ENCODE data around the gene UBE2F. TPM values are rescaled to one million over a fixed set of nuclear protein-coding genes. Genes with fewer than 3 reads are reported as not detected.

The UBE2F gene
- total and polyA plus RNA-seq, 10 donors, result 32.1 to 73.9 (median 47.5) TPM

DNA sequence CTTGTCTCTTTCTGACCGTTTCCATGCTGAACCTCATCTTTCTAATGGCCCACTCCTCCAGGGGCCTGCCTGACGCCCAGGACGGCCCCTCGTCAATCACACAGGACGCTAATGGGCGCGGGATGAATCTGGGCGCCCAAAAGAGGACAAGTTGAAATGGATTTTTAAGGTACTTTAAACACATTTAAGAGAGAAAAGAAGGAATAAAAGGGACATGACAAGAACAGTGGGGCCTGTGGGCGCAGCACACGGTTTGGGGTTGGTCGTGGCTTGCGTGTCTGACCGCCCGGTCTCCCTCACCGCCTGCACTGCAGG, 607 bp upstream of the UBE2F start:
- TF ChIP-seq, protein P1, sequence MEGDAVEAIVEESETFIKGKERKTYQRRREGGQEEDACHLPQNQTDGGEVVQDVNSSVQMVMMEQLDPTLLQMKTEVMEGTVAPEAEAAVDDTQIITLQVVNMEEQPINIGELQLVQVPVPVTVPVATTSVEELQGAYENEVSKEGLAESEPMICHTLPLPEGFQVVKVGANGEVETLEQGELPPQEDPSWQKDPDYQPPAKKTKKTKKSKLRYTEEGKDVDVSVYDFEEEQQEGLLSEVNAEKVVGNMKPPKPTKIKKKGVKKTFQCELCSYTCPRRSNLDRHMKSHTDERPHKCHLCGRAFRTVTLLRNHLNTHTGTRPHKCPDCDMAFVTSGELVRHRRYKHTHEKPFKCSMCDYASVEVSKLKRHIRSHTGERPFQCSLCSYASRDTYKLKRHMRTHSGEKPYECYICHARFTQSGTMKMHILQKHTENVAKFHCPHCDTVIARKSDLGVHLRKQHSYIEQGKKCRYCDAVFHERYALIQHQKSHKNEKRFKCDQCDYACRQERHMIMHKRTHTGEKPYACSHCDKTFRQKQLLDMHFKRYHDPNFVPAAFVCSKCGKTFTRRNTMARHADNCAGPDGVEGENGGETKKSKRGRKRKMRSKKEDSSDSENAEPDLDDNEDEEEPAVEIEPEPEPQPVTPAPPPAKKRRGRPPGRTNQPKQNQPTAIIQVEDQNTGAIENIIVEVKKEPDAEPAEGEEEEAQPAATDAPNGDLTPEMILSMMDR (IDR thresholded peaks at IDR 0.05 in 8 of 11, conservative IDR thresholded peaks at IDR 0.05 in 3 of 11), result no peak
- TF ChIP-seq POLR2A (IDR thresholded peaks at IDR 0.05) (no peak), POLR2AphosphoS5 (IDR thresholded peaks at IDR 0.05) (no peak)
- intact Hi-C loops (cut with DNase I; ENCODE audit: low total_unique reads), result loop anchor here (10.0 kb wide), 1 partner anchor 89 kb away; no protein-coding TSS in a partner anchor
- H3K27ac ChIP-seq, result peak overlapping the region in 7 of 8 donors; percentile 44 to 91 (median 65)
- peak overlapping the region; percentile 56 to 96 (median 76) for H3K4me3 ChIP-seq
- WGBS, 5 donors, result 3 to 11% (median 9%) methylated on average over 15 of the region's 15 CpGs
- peaks cover 0 to 23% (median 19%) of the 10 kb centered on the region in 8 donors for H3K9me3 ChIP-seq
- no peak for DNase-seq
- H3K4me1 ChIP-seq, result peaks cover 22 to 49% (median 41%) of the 10 kb centered on the region in 6 donors
- no peaks in the 10 kb centered on the region for H3K27me3 ChIP-seq (replicated peaks in 1 of 7)
- no peaks in the 10 kb centered on the region for H3K36me3 ChIP-seq

DNA sequence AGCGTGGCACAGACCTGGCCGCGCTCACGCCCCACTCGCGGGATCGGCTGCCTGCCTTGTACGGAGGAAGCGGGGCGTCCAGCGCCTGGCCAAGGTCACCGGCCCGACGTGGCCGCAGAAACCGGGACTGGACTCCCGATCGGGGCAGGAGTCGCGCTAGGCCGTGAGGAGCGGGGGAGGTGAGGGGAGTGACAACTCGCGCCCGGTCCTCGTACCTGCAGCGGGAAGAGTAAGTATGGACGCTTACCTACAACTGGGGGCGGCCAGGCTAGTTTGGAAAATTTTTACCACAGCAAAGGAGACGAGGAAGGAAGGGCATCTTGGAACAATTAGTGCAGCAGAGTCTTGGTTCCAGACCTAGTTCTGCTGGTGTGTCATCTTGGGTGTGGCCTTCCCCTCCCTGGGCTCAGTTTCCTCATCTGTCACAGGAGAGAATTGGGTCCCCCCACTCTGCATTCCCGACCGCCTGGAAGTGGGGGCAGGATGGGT, 693 bp downstream of the UBE2F start:
- peaks cover 22 to 61% (median 42%) of the 10 kb centered on the region in 6 donors for H3K4me1 ChIP-seq
- no peaks in the 10 kb centered on the region for H3K27me3 ChIP-seq (replicated peaks in 1 of 7)
- peaks cover 0 to 10% (median 7%) of the 10 kb centered on the region in 8 donors for H3K9me3 ChIP-seq
- no peaks in the 10 kb centered on the region for H3K36me3 ChIP-seq
- DNase-seq, result peak; percentile 92
- peak overlapping the region; percentile 28 to 91 (median 78) for H3K27ac ChIP-seq
- 0 to 2% (median 1%) methylated on average over 16 to 32 of the region's 32 CpGs for WGBS, 5 donors
- intact Hi-C loops (cut with DNase I; ENCODE audit: low total_unique reads), result loop anchor here (10.0 kb wide), 1 partner anchor 87 kb away; no protein-coding TSS in a partner anchor
- peak overlapping the region; percentile 55 to 96 (median 68) for H3K4me3 ChIP-seq
- TF ChIP-seq POLR2AphosphoS5 (IDR thresholded peaks at IDR 0.05) (no peak), POLR2A (IDR thresholded peaks at IDR 0.05) (no peak)
- TF ChIP-seq, protein P1 (IDR thresholded peaks at IDR 0.05 in 8 of 11, conservative IDR thresholded peaks at IDR 0.05 in 3 of 11), result no peak

DNA sequence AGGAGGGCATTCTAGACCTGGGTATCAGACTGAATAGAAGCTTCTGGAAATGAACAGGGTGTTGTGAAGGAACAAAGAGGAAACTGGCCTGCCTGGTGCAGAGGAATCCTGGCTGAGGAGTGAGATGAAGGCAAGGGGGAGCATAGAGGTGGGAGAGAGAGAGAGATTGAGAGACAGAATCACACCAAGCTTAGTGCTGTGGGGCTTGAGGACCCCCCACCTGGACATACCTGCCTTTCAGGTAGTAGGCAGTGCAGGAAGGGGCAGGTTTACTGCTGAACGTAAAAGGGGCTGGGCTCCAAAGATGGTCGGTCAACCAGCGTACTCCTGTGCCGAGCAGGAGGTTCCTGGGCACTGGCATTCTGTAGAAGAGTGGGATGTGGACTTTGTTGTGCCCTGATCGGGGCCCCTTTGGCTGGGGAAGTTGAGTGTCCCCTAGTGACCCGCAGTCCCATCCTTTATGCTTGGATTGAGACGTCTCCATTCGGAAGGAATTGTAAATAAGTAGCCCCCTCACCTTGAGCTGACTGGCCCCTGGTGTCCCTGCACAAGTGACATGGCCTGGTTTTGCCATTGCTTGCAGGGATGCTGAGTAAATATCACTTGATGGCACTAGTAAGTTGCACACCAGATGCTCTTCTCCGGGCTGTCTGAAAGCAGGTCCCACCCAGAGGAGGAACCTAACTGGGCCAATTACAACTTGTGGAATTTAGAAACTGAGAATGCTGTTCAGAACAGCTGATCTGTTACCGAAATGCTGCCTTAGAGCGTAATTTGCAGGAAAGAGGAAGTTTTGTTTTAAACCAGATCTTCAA, 1.4 kb downstream of the UBE2F start:
- peaks cover 22 to 68% (median 42%) of the 10 kb centered on the region in 6 donors for H3K4me1 ChIP-seq
- TF ChIP-seq POLR2A (IDR thresholded peaks at IDR 0.05) (no peak), POLR2AphosphoS5 (IDR thresholded peaks at IDR 0.05) (peak in 2 of 3 donors; percentile 30 to 71)
- TF ChIP-seq, protein P1 (IDR thresholded peaks at IDR 0.05 in 8 of 11, conservative IDR thresholded peaks at IDR 0.05 in 3 of 11), result peak in 1 of 11 experiments; percentile 7
- DNase-seq, result peak; percentile 80
- H3K27me3 ChIP-seq (replicated peaks in 1 of 7), result no peaks in the 10 kb centered on the region
- H3K36me3 ChIP-seq, result peaks cover 0 to 5% (median 2%) of the 10 kb centered on the region in 6 donors
- peaks cover 0 to 3% (median 0%) of the 10 kb centered on the region in 8 donors for H3K9me3 ChIP-seq
- H3K27ac ChIP-seq, result peak overlapping the region; percentile 28 to 91 (median 78)
- intact Hi-C loops (cut with DNase I; ENCODE audit: low total_unique reads), result loop anchor here (10.0 kb wide), 1 partner anchor 87 kb away; no protein-coding TSS in a partner anchor
- H3K4me3 ChIP-seq, result peak overlapping the region; percentile 55 to 96 (median 68)
- 12 to 32% (median 30%) methylated on average over 5 to 11 of the region's 11 CpGs for WGBS, 5 donors

DNA sequence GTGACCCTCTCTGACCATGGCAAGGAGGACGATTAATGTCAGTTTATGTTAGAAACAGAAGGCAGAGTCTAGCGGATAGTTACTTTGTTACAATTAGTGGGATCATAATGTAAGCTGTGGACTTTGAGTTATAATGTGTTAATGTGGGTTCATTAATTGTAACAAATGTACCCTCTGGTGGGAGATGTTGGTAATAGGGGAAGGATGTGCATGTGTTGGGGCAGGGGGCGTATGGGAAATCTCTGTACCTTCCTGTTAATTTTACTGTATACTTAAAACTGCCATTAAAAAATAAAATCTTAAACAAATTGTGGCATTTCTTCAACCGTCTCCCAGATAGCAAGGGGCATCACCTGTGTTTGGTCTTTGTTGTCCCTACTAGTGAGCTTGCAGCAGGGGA, 4.8 kb downstream of the UBE2F start:
- TF ChIP-seq POLR2A (IDR thresholded peaks at IDR 0.05) (no peak), POLR2AphosphoS5 (IDR thresholded peaks at IDR 0.05) (no peak)
- TF ChIP-seq, protein P1 (IDR thresholded peaks at IDR 0.05 in 8 of 11, conservative IDR thresholded peaks at IDR 0.05 in 3 of 11), result no peak
- 60 to 86% (median 65%) methylated on average over 3 to 4 of the region's 4 CpGs for WGBS, 5 donors
- Histone ChIP-seq H3K27ac (no peak overlapping the region), H3K4me1 (peaks cover 22 to 66% (median 38%) of the 10 kb centered on the region in 6 donors), H3K9me3 (no peaks in the 10 kb centered on the region), H3K4me3 (no peak overlapping the region), H3K27me3 (replicated peaks in 1 of 7) (no peaks in the 10 kb centered on the region), H3K36me3 (peaks cover 0 to 38% (median 16%) of the 10 kb centered on the region in 6 donors)
- DNase-seq, result no peak
- intact Hi-C loops (cut with DNase I; ENCODE audit: low total_unique reads), result no loop called here
